K562 (cell line): Measurements from ENCODE around the gene KLC3. TPM values are rescaled to one million over a fixed set of nuclear protein-coding genes. Genes with fewer than 3 reads are reported as not detected.
A peak's percentile ranks its signal among the peaks of the same experiment; 100 is the strongest.

ENCODE experiments used
- ATAC-seq: fragments of 200-7000 bp; cut with Tn5 transposase; 3 replicates; pipeline ENCODE4 v1.9.1; 2020; ENCODE audit warnings: moderate library complexity
- BruUV-seq: library from RNA; stranded (reverse); fragments of 400-500 nt; replicated peaks from 2 replicates; lab custom pipeline; 2021; lab: Mats Ljungman, UMichigan
- CTCF ChIA-PET: fragments of 300-600 bp; formaldehyde crosslinking; extraction: SDS; loops from one replicate; lab custom pipeline; 2021; ENCODE audit warnings: low intra/inter-chr PET ratio; lab: Yijun Ruan, JAX
- POLR2A ChIA-PET: fragments of 300-600, 350-650 bp; sonication (Branson Sonifier 250); formaldehyde crosslinking; extraction: SDS; loops from one replicate; lab custom pipeline; 2021; ENCODE audit warnings: antibody characterized with exemption, inconsistent platforms; lab: Yijun Ruan, JAX
- DNase-seq, 4 experiments: peaks; one replicate each; pipeline versions ENCODE4 v3.0.0 to v3.0.0-alpha.2; 2011 to 2018; ENCODE audit warnings: low spot score in 3 of 4, mixed read lengths in 3 of 4; ENCODE audit errors: extremely low read depth in 1 of 4
- FAIRE-seq: peaks from 2 replicates; lab custom pipeline; 2011; peaks lifted over from hg19 to GRCh38; lab: Jason Lieb, UNC
- H2AFZ ChIP-seq: 2 replicates; pipeline ENCODE4 v1.6.0; 2011; ENCODE audit warnings: low read depth, low read length, control low read depth, inconsistent platforms
- H3K27ac ChIP-seq: fragments of 200-600 bp; 3 replicates; pipeline ENCODE4 v1.8.0; 2011; ENCODE audit warnings: low read depth, mild to moderate bottlenecking, control low read depth, inconsistent platforms, low read length, moderate library complexity, mixed read lengths; ENCODE audit errors: extremely low read depth
- H3K27me3 ChIP-seq, 2 experiments: fragments of 300-600 bp in 1 of 2; 2 replicates in 1 of 2; 3 replicates in 1 of 2; pipeline versions ENCODE4 v1.6.0 to v1.8.0; 2011; ENCODE audit warnings: inconsistent platforms in 2 of 2, low read length in 2 of 2, mild to moderate bottlenecking in 1 of 2, mixed read lengths in 1 of 2, moderate library complexity in 1 of 2; ENCODE audit not compliant: control insufficient read depth in 2 of 2, insufficient read depth in 2 of 2
- H3K36me3 ChIP-seq: fragments of 300-600 bp; 3 replicates; pipeline ENCODE4 v1.8.0; 2011; ENCODE audit warnings: mild to moderate bottlenecking, low read length, inconsistent platforms; ENCODE audit not compliant: control insufficient read depth, insufficient read depth
- H3K4me1 ChIP-seq, 2 experiments: fragments of 200-600 bp in 1 of 2; replicated peaks in 1 of 2; 2 replicates in 1 of 2; 3 replicates in 1 of 2; pipeline versions ENCODE4 v1.5.1 to v1.8.0; 2011; ENCODE audit warnings: inconsistent platforms in 2 of 2, low read length in 2 of 2, mild to moderate bottlenecking in 1 of 2, mixed read lengths in 1 of 2, moderate library complexity in 1 of 2; ENCODE audit not compliant: control insufficient read depth in 2 of 2, insufficient read depth in 2 of 2
- H3K4me2 ChIP-seq: 2 replicates; pipeline ENCODE4 v1.6.1; 2011; ENCODE audit warnings: low read length, control low read depth, inconsistent platforms, mixed read lengths; ENCODE audit not compliant: insufficient read depth
- H3K4me3 ChIP-seq: fragments of 200-600 bp; sonication (generic), shearing (Covaris generic); 2 replicates; pipeline ENCODE4 v1.5.1; 2016; ENCODE audit warnings: control low read depth, inconsistent platforms
- H3K79me2 ChIP-seq: fragments of 200-600 bp; 3 replicates; pipeline ENCODE4 v1.8.0; 2011; ENCODE audit warnings: low read length, inconsistent platforms; ENCODE audit not compliant: control insufficient read depth, insufficient read depth
- H3K9ac ChIP-seq, 2 experiments: 2 replicates each; pipeline versions ENCODE4 v1.6.0 to v1.6.1; 2011; ENCODE audit warnings: low read depth in 2 of 2, low read length in 2 of 2, control low read depth in 1 of 2, inconsistent platforms in 1 of 2, mild to moderate bottlenecking in 1 of 2, mixed read lengths in 1 of 2; ENCODE audit not compliant: insufficient read depth in 1 of 2
- H3K9me1 ChIP-seq: one replicate; pipeline ENCODE4 v1.6.0; 2011; ENCODE audit warnings: inconsistent platforms, mild to moderate bottlenecking, low read length, moderate library complexity; ENCODE audit not compliant: control insufficient read depth, insufficient read depth
- H3K9me3 ChIP-seq: replicated peaks from 2 replicates; pipeline ENCODE4 v1.5.1; 2011; ENCODE audit warnings: low read depth, low read length, inconsistent platforms; ENCODE audit not compliant: control insufficient read depth, insufficient read depth
- H4K20me1 ChIP-seq: replicated peaks from 2 replicates; pipeline ENCODE4 v1.6.1; 2011; ENCODE audit warnings: low read length, inconsistent platforms, mixed read lengths; ENCODE audit not compliant: control insufficient read depth, insufficient read depth
- BMI1 ChIP-seq: fragments of 150-350 bp; IDR thresholded peaks from 2 replicates; pipeline ENCODE4 v1.6.1; 2014; ENCODE audit warnings: low read length
- KAT7 ChIP-seq: sonication (generic); formaldehyde crosslinking; IDR thresholded peaks from 2 replicates; pipeline ENCODE4 v1.8.0; 2022; ENCODE audit warnings: missing genetic modification reagents, mild to moderate bottlenecking, borderline replicate concordance
- NFIX ChIP-seq: fragments of 250-450 bp; sonication (Bioruptor Pico); IDR thresholded peaks from 2 replicates; pipeline ENCODE4 v1.4.0; 2020; ENCODE audit warnings: low read depth, mild to moderate bottlenecking, moderate library complexity
- POLR2B ChIP-seq: fragments of 450-650 bp; IDR thresholded peaks from 2 replicates; pipeline ENCODE4 v1.6.1; 2018; ENCODE audit warnings: low read depth; ENCODE audit not compliant: partially characterized antibody
- ZFP30 ChIP-seq: fragments of 250-450 bp; sonication (Bioruptor Pico); IDR thresholded peaks from 2 replicates; pipeline ENCODE4 v1.8.0; 2022; ENCODE audit warnings: moderate library complexity, mild to moderate bottlenecking, inconsistent platforms, borderline replicate concordance
- WGBS: fragments of 100-300 bp; shearing (Covaris generic); methylation state at CpG from one replicate; pipeline ENCODE4 v1.1.6; 2016; ENCODE audit warnings: low coverage, mixed read lengths; ENCODE audit not compliant: insufficient coverage; ENCODE audit errors: missing lambda C conversion rate; 5-methylcytosine and 5-hydroxymethylcytosine counted together
- in situ Hi-C: fragments of 300-500 bp; cut with MboI; formaldehyde crosslinking; loops from 4 replicates; pipeline ENCODE4 v1.15.0; 2018; ENCODE audit warnings: inconsistent platforms, mixed read lengths
- intact Hi-C: fragments of 100-400 bp; cut with micrococcal nuclease; formaldehyde crosslinking; loops from 2 replicates; pipeline ENCODE4 v1.14.2; 2022
- polyA plus RNA-seq, 8 experiments: library from polyadenylated mRNA; depleted of rRNA in 4 of 8; stranded (reverse) in 5 of 8; unstranded in 3 of 8; fragments of >200 nt; fragmentation: Nextera tagmentation in 2 of 8; fragmentation: Illumina TruSeq in 1 of 8; extraction: Ambion mirVana in 2 of 8; extraction: Trizol in 1 of 8; gene quantifications; 2 replicates each; pipeline versions ENCODE4 v1.2.1 to v1.2.3, GENCODE V29; 2011 to 2014; ENCODE audit warnings: inconsistent platforms in 1 of 8, missing spikeins in 1 of 8
- total RNA-seq, 7 experiments: library from RNA; depleted of rRNA in 6 of 7; stranded (reverse); fragments of >200 nt in 6 of 7; fragmentation: Illumina TruSeq in 2 of 7; extraction: Trizol in 2 of 7; gene quantifications; 2 replicates each; pipeline versions ENCODE4 v1.2.1 to v1.2.3, GENCODE V29; 2011 to 2021; ENCODE audit warnings: low replicate concordance in 1 of 7
- TF ChIP-seq, protein P1 (sequence below): fragments of 450-650 bp; IDR thresholded peaks from 2 replicates; pipeline ENCODE4 v1.7.1; 2018; ENCODE audit warnings: mild to moderate bottlenecking, low read depth; ENCODE audit not compliant: partially characterized antibody
- TF ChIP-seq, protein P2 (sequence below): fragments of 450-650 bp; conservative IDR thresholded peaks from 2 replicates; pipeline ENCODE4 v1.6.1; 2016; ENCODE audit warnings: missing genetic modification characterization, low read depth, mild to moderate bottlenecking, control low read depth, missing compliant biosample characterization
- TF ChIP-seq, protein P3 (sequence below): fragments of 450-650 bp; IDR thresholded peaks from 2 replicates; pipeline ENCODE4 v1.6.1; 2016
- TF ChIP-seq, protein P4 (sequence below): fragments of 250-450 bp; sonication (Bioruptor Pico); IDR thresholded peaks from 2 replicates; pipeline ENCODE4 v1.5.0; 2021; ENCODE audit warnings: mild to moderate bottlenecking, moderate library complexity

The KLC3 gene
- total and polyA plus RNA-seq, 9 of the 15 experiments (the other 6 are each of a cell fraction or from before 2014, with no cell fraction given), result 0.03 to 1.2 (median 0.59) TPM; not detected in 3

DNA sequence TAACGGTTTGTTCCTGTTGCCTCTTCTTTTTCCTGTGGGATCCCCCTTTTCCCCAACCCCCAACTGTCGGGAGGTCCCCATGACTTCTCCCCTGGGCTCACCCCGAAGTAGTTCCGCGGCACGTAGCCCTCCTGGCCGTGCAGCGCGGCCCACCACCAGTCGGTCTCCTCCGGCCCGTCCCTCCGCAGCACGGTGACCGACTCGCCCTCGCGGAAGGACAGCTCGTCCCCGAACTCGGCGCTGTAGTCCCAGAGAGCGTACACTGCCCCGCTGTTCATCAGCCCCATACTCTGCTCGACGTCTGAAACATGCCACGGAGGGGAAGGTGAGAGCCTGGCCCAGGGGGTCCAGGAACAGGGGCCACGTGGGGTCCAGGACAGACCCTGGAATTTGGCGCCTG lies 41.9 kb downstream of the KLC3 start:
- H3K9me3 ChIP-seq, result no peaks in the 10 kb centered on the region
- H3K4me3 ChIP-seq, result no peak overlapping the region
- ATAC-seq (no peak), DNase-seq (peak in 1 of 4 experiments; percentile 3), FAIRE-seq (no peak)
- H3K36me3 ChIP-seq, result no peaks in the 10 kb centered on the region
- in situ Hi-C loops (no loop called here), intact Hi-C loops (no loop called here)
- peaks cover 0 to 18% of the 10 kb centered on the region in 2 experiments; a peak in 2 of 5 replicates for H3K4me1 ChIP-seq
- H3K4me2 ChIP-seq, result no peak overlapping the region
- H3K27me3 ChIP-seq, result peaks cover 0 to 14% of the 10 kb centered on the region in 2 experiments; a peak in 3 of 5 replicates
- H3K9ac ChIP-seq, result peak overlapping the region in 1 of 2 experiments; percentile 61; a peak in 2 of 4 replicates
- no peaks in the 10 kb centered on the region for H4K20me1 ChIP-seq
- H2AFZ ChIP-seq, result no peak overlapping the region
- ChIA-PET POLR2A (interaction anchor here (3.8 kb wide), 1 partner anchor 9 kb away, joined by 14 read pairs; no protein-coding TSS in a partner anchor), CTCF (no interaction called here)
- H3K27ac ChIP-seq, result no peak overlapping the region
- 76% methylated on average over 23 of the region's 29 CpGs for WGBS
- BruUV-seq, result no TSS peak
- no peaks in the 10 kb centered on the region for H3K79me2 ChIP-seq
- H3K9me1 ChIP-seq, result no peaks in the 10 kb centered on the region
- TF ChIP-seq, protein P1, sequence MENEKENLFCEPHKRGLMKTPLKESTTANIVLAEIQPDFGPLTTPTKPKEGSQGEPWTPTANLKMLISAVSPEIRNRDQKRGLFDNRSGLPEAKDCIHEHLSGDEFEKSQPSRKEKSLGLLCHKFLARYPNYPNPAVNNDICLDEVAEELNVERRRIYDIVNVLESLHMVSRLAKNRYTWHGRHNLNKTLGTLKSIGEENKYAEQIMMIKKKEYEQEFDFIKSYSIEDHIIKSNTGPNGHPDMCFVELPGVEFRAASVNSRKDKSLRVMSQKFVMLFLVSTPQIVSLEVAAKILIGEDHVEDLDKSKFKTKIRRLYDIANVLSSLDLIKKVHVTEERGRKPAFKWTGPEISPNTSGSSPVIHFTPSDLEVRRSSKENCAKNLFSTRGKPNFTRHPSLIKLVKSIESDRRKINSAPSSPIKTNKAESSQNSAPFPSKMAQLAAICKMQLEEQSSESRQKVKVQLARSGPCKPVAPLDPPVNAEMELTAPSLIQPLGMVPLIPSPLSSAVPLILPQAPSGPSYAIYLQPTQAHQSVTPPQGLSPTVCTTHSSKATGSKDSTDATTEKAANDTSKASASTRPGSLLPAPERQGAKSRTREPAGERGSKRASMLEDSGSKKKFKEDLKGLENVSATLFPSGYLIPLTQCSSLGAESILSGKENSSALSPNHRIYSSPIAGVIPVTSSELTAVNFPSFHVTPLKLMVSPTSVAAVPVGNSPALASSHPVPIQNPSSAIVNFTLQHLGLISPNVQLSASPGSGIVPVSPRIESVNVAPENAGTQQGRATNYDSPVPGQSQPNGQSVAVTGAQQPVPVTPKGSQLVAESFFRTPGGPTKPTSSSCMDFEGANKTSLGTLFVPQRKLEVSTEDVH, result no peak
- TF ChIP-seq POLR2B (no peak), KAT7 (CRISPR knock-in tag) (no peak), NFIX (CRISPR knock-in tag) (no peak), BMI1 (no peak), ZFP30 (CRISPR knock-in tag) (no peak)
- TF ChIP-seq, protein P2, sequence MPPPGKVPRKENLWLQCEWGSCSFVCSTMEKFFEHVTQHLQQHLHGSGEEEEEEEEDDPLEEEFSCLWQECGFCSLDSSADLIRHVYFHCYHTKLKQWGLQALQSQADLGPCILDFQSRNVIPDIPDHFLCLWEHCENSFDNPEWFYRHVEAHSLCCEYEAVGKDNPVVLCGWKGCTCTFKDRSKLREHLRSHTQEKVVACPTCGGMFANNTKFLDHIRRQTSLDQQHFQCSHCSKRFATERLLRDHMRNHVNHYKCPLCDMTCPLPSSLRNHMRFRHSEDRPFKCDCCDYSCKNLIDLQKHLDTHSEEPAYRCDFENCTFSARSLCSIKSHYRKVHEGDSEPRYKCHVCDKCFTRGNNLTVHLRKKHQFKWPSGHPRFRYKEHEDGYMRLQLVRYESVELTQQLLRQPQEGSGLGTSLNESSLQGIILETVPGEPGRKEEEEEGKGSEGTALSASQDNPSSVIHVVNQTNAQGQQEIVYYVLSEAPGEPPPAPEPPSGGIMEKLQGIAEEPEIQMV (tag), result no peak
- TF ChIP-seq, protein P3, sequence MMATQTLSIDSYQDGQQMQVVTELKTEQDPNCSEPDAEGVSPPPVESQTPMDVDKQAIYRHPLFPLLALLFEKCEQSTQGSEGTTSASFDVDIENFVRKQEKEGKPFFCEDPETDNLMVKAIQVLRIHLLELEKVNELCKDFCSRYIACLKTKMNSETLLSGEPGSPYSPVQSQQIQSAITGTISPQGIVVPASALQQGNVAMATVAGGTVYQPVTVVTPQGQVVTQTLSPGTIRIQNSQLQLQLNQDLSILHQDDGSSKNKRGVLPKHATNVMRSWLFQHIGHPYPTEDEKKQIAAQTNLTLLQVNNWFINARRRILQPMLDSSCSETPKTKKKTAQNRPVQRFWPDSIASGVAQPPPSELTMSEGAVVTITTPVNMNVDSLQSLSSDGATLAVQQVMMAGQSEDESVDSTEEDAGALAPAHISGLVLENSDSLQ, result no peak
- TF ChIP-seq, protein P4, sequence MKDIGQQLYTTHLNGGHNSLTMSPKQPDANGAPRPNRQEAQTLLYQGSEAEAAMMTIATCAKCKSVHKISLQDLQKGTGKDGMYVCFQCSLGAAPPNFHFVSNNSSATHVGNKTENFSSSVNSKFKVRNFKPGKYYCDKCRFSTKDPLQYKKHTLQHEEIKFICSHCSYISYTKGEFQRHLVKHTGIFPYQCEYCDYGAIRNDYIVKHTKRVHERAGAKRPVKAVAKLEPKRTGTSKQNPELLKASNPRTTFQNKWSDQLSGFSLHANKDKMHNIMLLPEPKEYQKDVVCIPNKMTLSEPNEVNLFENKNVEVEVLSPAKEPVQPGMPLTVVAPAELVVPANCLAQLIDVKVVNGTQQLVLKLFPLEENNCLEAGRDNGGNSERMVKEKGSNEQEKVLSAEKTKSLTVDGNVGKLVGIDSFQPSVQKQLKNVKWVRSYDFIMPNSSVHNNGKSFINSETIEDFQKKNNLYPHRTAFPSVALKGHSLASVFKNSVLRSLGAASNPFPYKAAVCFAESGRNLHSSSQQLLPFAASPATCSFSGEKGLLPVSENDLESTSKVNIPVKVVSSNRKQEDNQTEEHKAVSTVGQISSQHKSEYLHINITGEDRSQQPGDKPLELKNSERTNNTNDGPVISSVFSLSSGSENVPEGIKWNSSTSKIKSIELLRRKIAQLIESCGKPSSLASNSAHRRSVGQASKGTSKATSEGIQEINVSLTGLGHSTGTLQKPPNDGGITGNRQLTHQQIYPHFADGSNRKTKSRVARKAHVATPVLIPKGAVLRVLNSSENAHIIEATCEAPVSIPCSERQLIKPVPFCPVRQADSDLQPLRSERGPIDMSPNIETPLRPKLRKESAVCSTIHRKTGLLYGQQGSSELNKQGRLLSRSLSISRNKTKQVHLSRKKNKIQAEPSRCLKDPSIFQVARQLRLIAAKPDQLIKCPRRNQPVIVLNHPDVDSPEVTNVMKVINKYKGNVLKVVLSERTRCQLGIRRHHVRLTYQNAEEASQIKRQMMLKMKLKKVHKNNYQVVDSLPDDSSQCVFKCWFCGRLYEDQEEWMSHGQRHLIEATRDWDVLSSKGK, result no peak
